Measurements from ENCODE around the gene RSPO1.

GRCh38 chr1:37682334-37682987 is 47.8 kb upstream of the RSPO1 start:
- TF ChIP-seq POLR2AphosphoS5 (IDR thresholded peaks at IDR 0.05; ENCODE audit: low read depth, low read length) (no peak), REST (IDR thresholded peaks at IDR 0.05; ENCODE audit: insufficient read depth in 1 of 2, low read depth in 2 of 2, low read length in 2 of 2) (no peak)
